SKM-1 (cell line): Measurements from ENCODE around the gene PRR29.

ENCODE experiments used
- DNase-seq: peaks from one replicate; lab custom pipeline; 2025; ENCODE audit not compliant: unreplicated experiment; lab: John Stamatoyannopoulos, UW

The PRR29 gene

GRCh38 chr17:63998050-63998720 is at the start of gene PRR29:
Gene PRR29 (plus strand): TSS chr17:63998351. CDS start chr17:63998365, 14 bp downstream.
- no peak for DNase-seq

GRCh38 chr17:63948521-63948920 is 49.6 kb upstream of the PRR29 start:
- no peak for DNase-seq

GRCh38 chr17:63949576-63950250 is 48.4 kb upstream of the PRR29 start:
- no peak for DNase-seq

- no peak for DNase-seq
These were observed 46.9 kb upstream of the PRR29 start for GRCh38 chr17:63950940-63951907.

- no peak for DNase-seq
These were observed 43.6 kb upstream of the PRR29 start for GRCh38 chr17:63954402-63955063.

- no peak for DNase-seq
These were observed 42.9 kb upstream of the PRR29 start for GRCh38 chr17:63955232-63955631.

GRCh38 chr17:63955791-63956190 is 42.4 kb upstream of the PRR29 start:
- no peak for DNase-seq

GRCh38 chr17:63956296-63956920 is 41.7 kb upstream of the PRR29 start:
- DNase-seq: no peak

- no peak for DNase-seq
These were observed 38.1 kb upstream of the PRR29 start for GRCh38 chr17:63960006-63960405.

GRCh38 chr17:63960430-63960829 is 37.7 kb upstream of the PRR29 start:
- DNase-seq: no peak

- DNase-seq: peak; percentile 82
These were observed 36.6 kb upstream of the PRR29 start for GRCh38 chr17:63961355-63962212.

- no peak for DNase-seq
These were observed 35.8 kb upstream of the PRR29 start for GRCh38 chr17:63962298-63962744.

GRCh38 chr17:63963123-63963522 is 35.0 kb upstream of the PRR29 start:
- no peak for DNase-seq

GRCh38 chr17:63966646-63967264 is 31.4 kb upstream of the PRR29 start:
- no peak for DNase-seq

GRCh38 chr17:63967953-63968352 is 30.2 kb upstream of the PRR29 start:
- no peak for DNase-seq

- DNase-seq: no peak
These were observed 28.9 kb upstream of the PRR29 start for GRCh38 chr17:63969278-63969677.

GRCh38 chr17:63972796-63973195 is 25.4 kb upstream of the PRR29 start, which contains the start of gene SCN4A:
Gene SCN4A (minus strand): TSS chr17:63972918. CDS start chr17:63972841, 77 bp downstream.
- DNase-seq: no peak

GRCh38 chr17:63973247-63973646 is 24.9 kb upstream of the PRR29 start:
- no peak for DNase-seq
